HG03354 (cell line): ENCODE measurements around the gene FKBP1A.
"Not testable (repeated sequence)": the region's sequence is repeated elsewhere in the genome, so short reads cannot be mapped to it uniquely, and the experiment has no call there.

ENCODE experiments used
- ATAC-seq: cut with Tn5 transposase; IDR thresholded peaks from one replicate; pipeline ENCODE4 v1.9.1; 2021; ENCODE audit warnings: mild to moderate bottlenecking; ENCODE audit not compliant: unreplicated experiment, poor library complexity, severe bottlenecking

The FKBP1A gene

DNA sequence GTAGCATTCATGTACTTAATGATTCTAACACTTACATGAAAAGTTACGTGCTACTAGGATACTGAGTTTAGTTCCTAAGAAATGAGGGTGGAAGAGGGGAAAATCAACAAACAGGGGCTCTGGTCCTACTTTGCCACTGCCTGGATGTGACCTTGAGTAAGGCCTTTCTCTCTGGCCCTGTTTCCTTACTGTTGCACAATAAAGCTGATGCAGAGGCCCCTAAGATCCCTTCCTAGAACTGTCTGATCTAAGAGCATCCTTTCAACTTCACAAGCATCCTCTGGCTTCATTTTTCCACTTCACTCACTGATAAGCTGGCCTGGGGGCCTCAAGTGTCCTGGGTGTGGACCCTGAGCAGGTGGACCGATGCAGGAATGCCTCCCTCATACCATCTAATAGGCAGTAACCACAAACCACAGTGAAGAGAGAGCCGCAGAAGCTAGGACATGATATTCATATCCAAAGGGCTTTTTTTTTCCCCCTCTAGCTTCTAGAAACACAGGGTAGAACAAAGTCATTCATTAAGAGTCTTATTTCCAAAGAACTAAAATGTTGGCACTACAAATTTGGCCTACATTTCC is 21.6 kb downstream of the FKBP1A start:
- ATAC-seq: no peak

DNA sequence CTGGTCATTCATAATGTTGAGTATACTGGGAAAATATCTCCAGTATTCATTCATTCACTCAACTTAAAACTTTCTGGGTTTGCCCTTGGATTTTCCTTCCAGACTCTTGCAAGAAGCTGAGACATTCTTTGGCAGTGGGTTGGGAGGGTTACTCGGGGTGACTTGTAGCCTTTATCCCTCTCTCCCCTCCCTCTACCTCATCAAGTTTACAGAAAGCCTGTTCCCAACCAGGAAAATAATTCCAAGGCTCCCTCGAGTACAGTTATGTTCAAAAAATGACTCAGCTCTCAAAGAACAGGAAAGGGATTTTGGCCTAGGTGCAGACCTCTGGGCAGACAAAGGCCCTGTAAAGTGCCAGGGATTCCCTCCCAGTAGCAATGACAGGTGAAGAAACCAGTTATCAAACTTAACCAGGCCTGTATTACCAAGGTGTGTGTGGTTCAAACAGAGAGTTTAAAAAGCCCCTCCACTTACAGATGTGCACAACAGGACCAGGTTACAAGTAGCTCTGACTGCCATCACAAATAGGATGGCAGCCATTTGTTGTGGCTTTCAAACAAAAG is 22.2 kb downstream of the FKBP1A start:
- no peak for ATAC-seq

GRCh38 chr20:1369970-1370369 is 22.9 kb downstream of the FKBP1A start:
- ATAC-seq: no peak

DNA sequence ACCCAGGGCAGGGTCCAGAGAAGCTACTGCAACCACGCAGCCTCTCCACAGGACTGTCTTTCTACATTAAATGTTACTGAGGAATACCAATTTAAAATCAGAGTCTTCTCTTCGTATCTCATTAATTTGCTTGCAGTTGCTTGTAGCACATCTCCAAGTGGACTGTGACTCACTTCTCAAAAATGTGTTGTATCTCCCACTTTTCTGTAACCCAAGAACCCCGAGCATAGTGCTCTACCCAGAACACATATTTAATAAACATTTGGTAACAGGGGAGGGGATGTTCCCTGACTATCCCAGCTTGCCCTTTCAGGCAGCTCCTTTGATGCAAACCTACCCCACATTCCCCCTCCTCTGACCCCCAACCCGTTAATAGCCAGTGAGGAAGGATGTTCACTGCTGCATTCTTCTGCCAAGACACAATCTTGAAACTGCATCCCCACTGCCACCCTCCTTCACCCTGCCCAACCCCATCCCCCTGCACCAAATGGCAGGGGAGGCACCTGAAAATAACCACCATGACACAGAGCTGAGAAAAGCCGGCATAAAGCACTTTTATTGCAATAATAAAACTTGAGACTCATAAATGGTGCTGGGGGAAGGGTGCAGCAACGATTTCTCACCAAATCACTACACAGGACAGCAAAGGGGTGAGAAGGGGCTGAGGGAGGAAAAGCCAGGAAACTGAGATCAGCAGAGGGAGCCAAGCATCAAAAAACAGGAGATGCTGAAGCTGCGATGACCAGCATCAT is 24.2 kb downstream of the FKBP1A start:
- no peak for ATAC-seq

DNA sequence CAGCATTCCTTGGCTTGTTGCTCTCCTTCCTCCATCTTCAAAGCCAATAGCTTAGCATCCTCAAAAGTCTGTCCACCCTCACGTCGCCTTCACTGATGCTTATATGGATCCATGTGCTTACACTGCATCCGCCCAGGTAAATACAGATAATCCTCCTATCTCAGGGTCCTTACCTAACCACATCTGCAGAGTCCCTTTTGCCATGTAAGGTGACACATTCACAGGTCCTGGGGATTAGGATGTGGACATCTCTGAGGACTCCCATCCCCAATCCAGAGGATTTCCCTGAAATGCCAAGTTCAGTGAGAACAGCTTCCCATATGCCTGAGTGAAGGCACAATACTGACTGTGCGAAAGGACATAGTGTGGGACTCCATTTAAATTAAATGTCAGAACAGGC is 25.4 kb downstream of the FKBP1A start:
- ATAC-seq: no peak

GRCh38 chr20:1364106-1364505 is 28.7 kb downstream of the FKBP1A start:
- ATAC-seq: no peak

- no peak for ATAC-seq
These were observed 29.3 kb downstream of the FKBP1A start for GRCh38 chr20:1363522-1363921.

DNA sequence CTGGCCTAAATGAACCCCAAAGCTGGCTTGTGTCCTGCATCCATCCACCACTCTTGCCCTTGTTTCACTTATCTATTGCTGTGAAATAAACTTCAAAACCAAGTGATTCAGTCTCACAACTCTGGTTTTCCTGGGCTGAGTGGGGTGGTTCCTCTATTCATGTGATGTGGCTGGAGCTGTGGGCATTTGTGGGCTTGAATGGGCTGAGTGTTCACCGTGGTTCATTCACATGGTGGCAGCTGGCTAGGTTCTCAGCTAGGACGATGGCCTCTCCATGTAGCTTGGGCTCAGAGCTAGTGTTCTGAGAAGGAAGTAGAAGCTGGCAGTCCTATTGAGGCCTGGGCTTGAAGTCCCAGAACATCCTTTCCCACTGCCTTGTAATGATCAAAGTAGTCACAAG is 30.4 kb downstream of the FKBP1A start:
- no peak for ATAC-seq

DNA sequence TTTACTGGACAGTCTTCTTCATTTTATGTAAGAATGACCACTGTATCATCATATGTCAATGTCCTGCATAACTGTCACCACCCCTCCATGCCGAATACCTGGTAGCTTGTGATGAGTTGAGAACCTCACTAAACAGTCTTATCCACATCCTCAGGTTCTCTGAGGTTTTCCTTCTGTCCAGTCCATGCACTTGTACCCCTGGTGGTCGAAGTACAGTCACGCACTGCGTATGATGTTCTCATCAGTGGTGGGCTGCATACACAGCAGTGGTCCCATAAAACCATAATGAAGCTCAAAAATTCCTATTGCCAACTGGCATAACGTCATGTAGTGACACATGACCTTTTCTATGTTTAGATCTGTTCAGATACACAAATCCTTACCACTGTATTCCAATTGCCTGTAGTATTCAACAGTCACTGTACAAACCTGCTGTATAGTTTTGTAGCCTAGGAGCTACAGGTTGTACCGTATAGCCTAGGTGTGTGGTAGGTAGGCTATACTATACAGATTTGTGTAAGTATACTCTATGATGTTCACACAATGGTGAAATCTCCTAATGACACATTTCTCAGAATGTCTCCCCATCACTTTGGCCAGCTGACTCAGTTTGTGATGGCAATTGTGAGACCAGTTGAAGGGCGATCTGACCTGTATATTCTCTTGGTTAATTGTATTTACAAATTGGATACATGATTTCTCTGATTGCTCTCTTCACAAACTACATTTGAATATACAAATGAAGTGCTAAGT is 32.6 kb downstream of the FKBP1A start:
- ATAC-seq: no peak

DNA sequence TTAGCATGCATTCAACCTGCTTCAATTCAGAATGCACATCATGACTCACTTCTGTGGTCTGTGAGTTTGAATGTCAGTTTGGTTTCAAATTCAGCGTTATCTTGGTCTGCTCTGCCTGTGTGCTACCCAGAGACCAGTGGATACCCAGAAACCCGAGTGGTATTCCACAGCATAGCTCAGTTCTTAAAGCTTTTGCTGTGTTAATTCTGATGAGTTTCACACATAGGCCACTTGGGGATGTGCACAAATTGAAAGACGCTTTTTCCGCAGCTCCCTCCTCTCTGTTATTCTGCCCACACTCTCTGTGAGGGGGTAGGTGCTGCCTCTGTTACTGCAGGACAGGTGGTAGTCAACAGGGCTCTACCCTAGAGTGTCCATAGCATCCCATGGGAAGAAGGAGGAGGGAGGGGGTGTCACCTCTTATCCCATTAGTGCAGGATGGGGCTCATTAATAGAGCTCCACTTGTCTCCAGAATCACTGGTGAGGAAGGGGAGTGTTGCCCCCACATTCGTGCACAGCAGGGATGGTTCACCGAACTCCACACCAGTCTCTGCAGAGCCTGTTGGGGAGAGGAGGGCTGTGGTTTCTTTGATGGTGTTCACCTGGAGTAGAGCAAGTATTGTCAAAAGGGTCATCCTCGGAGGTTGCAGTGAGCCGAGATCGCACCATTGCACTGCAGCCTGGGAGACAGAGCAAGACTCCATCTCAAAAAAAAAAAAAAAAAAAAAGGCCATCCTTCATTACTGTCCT is 34.8 kb downstream of the FKBP1A start:
- no peak for ATAC-seq

DNA sequence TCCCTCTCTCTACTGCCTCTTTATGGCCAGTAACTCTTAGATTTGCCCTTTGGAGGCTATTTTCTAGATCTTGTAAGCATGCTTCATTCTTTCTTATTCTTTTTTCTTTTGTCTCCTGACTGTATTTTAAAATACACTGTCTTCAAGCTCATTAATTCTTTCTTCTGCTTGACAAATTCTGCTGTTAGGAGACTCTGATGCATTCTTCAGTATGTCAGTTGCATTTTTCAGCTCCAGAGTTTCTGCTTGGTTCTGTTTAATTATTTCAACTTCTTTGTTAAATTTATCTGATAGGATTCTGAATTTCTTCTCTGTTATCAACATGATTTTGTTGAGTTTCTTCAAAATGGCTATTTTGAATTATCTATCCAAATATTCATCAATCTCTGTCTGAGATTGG is 38.9 kb downstream of the FKBP1A start:
- no peak for ATAC-seq

- no peak for ATAC-seq
These were observed 46.4 kb downstream of the FKBP1A start for GRCh38 chr20:1346315-1346969.

DNA sequence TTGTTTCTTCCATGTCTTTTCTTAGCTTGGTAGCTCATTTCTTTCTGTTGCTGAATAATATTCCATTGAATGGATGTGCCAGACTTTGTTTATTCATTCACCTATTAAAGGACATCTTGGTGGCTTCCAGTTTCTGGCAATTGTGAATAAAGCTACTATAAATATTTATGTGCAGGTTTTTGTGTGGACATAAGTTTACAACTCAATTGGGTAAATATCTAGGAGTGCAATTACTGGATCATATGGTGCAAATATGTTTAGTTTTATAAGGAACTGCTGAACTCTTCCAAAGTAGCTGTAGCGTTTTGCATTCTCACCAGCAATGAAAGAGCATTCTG is 47.1 kb downstream of the FKBP1A start:
- ATAC-seq: no peak

DNA sequence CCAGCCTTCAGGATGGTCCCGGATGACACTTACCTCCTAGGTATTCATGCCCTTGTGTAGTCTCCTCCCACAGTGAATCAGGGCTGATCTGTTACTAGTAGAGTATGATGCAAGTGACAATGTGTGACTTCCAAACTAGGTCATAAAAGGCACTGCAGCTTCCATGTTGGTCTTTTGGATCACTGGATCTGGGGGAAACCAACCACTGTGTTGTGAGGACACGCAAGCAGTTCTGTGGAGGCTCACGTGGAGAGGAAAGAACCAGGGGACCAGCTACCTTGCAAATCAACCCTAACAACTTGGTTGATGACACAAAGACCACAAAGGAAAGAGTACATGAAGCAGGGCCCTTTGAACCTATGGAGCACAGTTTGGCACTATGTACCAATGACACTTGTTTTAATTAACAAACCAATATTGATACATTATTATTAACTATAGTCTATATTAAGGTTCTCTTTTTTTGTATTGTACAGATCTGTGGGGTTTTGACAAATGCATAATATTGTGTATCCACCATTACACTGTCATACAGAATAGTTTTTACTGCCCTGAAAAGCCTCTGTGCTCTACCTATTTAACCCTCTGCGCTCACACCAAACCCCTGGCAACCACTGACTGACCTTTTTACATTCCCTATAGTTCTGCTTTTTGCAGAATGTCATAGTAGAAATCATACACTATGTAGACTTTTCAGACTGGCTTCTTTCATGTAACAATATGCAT is 47.7 kb downstream of the FKBP1A start:
- no peak for ATAC-seq

DNA sequence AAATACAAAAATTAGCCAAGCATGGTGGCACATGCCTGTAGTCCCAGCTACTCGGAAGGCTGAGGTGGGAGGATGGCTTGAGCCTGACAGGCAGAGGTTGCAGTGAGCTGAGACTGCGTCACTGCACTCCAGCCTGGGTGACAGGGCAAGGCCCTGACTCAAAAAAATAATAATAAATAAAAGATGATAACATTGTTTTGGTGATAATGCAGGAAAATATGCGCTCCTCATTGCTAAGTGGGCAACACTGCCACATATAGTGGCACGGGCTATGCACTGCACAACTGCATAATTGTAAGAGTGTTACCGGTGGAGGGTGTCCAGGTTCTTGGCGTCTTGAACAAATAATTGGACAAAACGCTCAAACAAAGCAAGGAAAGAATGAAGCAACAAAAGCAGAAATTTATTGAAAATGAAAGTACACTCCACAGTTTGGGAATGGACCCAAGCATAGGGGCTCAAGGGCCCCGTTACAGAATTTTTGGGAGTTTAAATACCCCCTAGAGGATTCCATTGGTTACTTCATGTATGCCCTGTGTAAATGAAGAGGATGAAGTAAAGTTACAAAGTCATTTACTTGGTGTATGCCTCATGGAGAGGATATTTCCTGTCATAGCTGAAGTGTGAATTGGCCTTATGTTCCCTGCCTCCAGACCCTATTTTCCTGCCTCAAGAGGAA is 49.3 kb downstream of the FKBP1A start:
- not testable (repeated sequence) for ATAC-seq

DNA sequence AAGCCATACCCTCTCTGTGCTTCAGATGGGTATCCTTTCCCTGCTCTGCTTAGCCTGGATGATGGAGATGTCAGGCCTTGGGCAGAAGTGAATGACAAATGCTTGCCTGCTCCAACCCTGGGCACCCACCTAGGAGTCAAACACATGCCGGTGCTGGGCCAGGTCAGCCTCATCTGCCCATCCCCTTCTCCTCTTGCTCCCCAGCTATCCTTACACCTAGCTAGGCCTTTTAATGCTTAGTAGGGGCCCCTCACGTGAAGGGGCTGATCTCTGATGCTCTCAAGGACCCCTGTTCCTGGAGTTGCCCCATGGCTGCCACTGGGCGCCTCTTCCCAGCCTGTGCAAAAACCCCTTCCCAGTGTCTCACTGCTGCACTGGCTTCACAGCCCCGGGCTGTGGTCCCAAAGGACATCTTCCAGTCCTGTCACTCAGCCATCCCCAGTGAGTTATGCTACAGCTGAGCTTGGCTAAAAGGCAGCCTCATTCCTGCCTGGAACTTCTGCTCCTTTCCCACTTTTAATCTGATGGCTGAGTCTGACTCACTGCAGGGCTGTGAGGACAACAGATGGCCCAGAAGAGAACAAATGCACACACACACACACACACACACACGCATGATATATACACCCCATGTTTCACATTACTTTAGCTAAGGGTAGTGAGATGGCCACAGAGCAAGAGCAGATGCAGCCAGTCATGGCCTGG is 51.1 kb downstream of the FKBP1A start:
- ATAC-seq: no peak

GRCh38 chr20:1338801-1339200 is 54.1 kb downstream of the FKBP1A start:
- ATAC-seq: no peak

DNA sequence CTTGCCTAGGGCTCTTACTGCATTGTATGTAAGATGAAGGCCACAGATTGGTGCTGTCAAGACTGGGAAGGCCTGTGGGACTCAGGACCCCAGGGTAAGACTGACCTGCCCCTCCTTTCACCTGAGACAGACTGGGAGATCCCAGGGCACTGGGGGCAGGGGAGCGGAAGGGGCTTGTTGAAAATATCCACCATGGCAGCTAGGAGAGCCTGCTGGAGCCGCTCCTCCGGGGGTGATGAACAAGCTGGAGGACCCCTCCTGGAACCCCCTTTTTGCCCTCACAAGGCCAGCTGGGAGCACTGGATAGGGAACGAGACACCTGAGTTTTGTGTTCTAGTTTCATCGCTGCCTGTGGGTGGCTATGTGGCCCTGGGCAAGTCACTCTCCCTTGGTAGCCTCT is 54.8 kb downstream of the FKBP1A start:
- ATAC-seq: no peak
